Measurements from ENCODE around the gene UCMA.

UCMA gene

GRCh38 chr10:13189961-13190360 lies 44.2 kb downstream of the UCMA start:
- no peak for DNase-seq

- DNase-seq = no peak
Measured at GRCh38 chr10:13188593-13188992, 45.6 kb downstream of the UCMA start.

- no peak for DNase-seq
Measured at GRCh38 chr10:13187135-13187534, 47.0 kb downstream of the UCMA start.

- no peak for DNase-seq
Measured at GRCh38 chr10:13184730-13185514, 49.3 kb downstream of the UCMA start.

- no peak for DNase-seq
Measured at GRCh38 chr10:13184276-13184675, 49.9 kb downstream of the UCMA start.

- DNase-seq = no peak
Measured at GRCh38 chr10:13183625-13184024, 50.5 kb downstream of the UCMA start.

GRCh38 chr10:13182424-13182823 lies 51.8 kb downstream of the UCMA start:
- no peak for DNase-seq

- no peak for DNase-seq
Measured at GRCh38 chr10:13180788-13181187, 53.4 kb downstream of the UCMA start.

- no peak for DNase-seq
Measured at GRCh38 chr10:13173616-13174015, 60.6 kb downstream of the UCMA start.

All from nucleus accumbens (tissue), 56 donors.